ENCODE data around the gene MSRB1. TPM values are rescaled to one million over a fixed set of nuclear protein-coding genes. Genes with fewer than 3 reads are reported as not detected.

MSRB1 gene
- total and polyA plus RNA-seq, 7 donors = 44.2 to 83.4 (median 59.5) TPM

- Histone ChIP-seq H3K27me3 (ENCODE audit: insufficient read depth in 3 of 3, low read length in 2 of 3) (peaks cover 0 to 21% (median 16%) of the 10 kb centered on the region in 3 donors), H3K4me1 (peaks cover 24% of the 10 kb centered on the region), H3K9me3 (no peaks in the 10 kb centered on the region), H3K27ac (no peak overlapping the region), H3K4me3 (peak overlapping the region; percentile 93), H3K36me3 (ENCODE audit: insufficient read depth in 1 of 2, low read depth in 1 of 2) (peaks cover 4 to 24% of the 10 kb centered on the region in 2 donors)
- intact Hi-C loops (cut with DNase I) = no loop called here
- ATAC-seq (no peak), DNase-seq (no peak)
- WGBS, 3 donors = 91 to 96% (median 91%) methylated on average over 14 of the region's 14 CpGs
- TF ChIP-seq, protein P1, sequence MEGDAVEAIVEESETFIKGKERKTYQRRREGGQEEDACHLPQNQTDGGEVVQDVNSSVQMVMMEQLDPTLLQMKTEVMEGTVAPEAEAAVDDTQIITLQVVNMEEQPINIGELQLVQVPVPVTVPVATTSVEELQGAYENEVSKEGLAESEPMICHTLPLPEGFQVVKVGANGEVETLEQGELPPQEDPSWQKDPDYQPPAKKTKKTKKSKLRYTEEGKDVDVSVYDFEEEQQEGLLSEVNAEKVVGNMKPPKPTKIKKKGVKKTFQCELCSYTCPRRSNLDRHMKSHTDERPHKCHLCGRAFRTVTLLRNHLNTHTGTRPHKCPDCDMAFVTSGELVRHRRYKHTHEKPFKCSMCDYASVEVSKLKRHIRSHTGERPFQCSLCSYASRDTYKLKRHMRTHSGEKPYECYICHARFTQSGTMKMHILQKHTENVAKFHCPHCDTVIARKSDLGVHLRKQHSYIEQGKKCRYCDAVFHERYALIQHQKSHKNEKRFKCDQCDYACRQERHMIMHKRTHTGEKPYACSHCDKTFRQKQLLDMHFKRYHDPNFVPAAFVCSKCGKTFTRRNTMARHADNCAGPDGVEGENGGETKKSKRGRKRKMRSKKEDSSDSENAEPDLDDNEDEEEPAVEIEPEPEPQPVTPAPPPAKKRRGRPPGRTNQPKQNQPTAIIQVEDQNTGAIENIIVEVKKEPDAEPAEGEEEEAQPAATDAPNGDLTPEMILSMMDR (IDR thresholded peaks at IDR 0.05) = no peak
Observed at GRCh38 chr16:1985466-1986150, 42.6 kb upstream of the MSRB1 start.

- 9 to 12% (median 12%) methylated on average over 45 to 58 of the region's 58 CpGs for WGBS, 3 donors
- TF ChIP-seq, protein P1 (IDR thresholded peaks at IDR 0.05) = no peak
- peaks cover 4 to 24% of the 10 kb centered on the region in 2 donors for H3K36me3 ChIP-seq (ENCODE audit: insufficient read depth in 1 of 2, low read depth in 1 of 2)
- peak overlapping the region; percentile 67 for H3K27ac ChIP-seq
- ATAC-seq (peak in 3 of 4 donors; percentile 1 to 2 (median 1)), DNase-seq (peak in 1 of 2 donors; percentile 55)
- intact Hi-C loops (cut with DNase I) = no loop called here
- H3K4me1 ChIP-seq = peaks cover 32% of the 10 kb centered on the region
- H3K9me3 ChIP-seq = no peaks in the 10 kb centered on the region
- peaks cover 0 to 16% (median 12%) of the 10 kb centered on the region in 3 donors for H3K27me3 ChIP-seq (ENCODE audit: insufficient read depth in 3 of 3, low read length in 2 of 3)
- H3K4me3 ChIP-seq = peak overlapping the region; percentile 93
Observed at GRCh38 chr16:1984347-1985225, 41.6 kb upstream of the MSRB1 start.

GRCh38 chr16:1983544-1984346 is 40.7 kb upstream of the MSRB1 start, which contains the start of gene GFER:
Gene GFER, plus strand, starts transcription at chr16:1984193. Its CDS starts 26 bp downstream, at chr16:1984219.
- Histone ChIP-seq H3K27ac (peak within 1 kb of the TSS; percentile 67), H3K4me1 (peaks cover 32% of the 10 kb centered on the region), H3K27me3 (ENCODE audit: insufficient read depth in 3 of 3, low read length in 2 of 3) (peaks cover 0 to 8% (median 4%) of the 10 kb centered on the region in 3 donors), H3K36me3 (ENCODE audit: insufficient read depth in 1 of 2, low read depth in 1 of 2) (peaks cover 4 to 29% of the 10 kb centered on the region in 2 donors), H3K9me3 (no peaks in the 10 kb centered on the region), H3K4me3 (peak within 1 kb of the TSS; percentile 93)
- 0% methylated on average over 55 to 109 of the region's 109 CpGs for WGBS, 3 donors
- intact Hi-C loops (cut with DNase I) = no loop called here
- TF ChIP-seq, protein P1 (IDR thresholded peaks at IDR 0.05) = peak; percentile 41
- peak; percentile 89 to 92 (median 90) for ATAC-seq
- DNase-seq = peak; percentile 91 to 95

DNA sequence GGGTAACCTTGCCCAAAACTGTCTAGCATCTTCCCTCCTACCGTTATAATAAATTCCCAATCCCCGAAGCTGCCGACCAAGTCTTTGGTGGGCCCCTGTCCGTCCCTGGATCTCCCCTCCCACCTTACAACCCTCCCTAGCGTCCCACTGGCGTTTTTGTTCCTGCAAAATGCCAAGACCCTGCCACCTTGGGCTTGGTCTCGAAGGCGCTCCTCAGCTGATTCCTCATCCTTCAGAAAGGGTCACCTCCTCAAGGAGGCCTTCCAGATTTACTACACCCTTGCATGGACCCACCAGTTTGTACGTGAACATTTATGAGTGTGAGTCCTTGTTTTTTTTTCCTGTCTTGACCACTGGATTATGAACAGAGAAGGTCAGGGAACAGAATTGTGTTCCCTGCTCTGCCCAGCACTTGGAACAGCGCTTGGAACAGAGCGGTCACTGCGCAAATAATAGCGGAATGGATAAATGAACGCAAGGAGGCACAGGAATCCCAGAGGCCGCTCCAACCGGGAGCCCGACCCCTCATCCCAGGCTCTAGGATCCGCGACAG is 40.1 kb upstream of the MSRB1 start:
- no peak for DNase-seq
- H3K4me3 ChIP-seq = peak overlapping the region; percentile 93
- 33 to 39% (median 36%) methylated on average over 19 of the region's 19 CpGs for WGBS, 3 donors
- peaks cover 0 to 3% (median 0%) of the 10 kb centered on the region in 3 donors for H3K27me3 ChIP-seq (ENCODE audit: insufficient read depth in 3 of 3, low read length in 2 of 3)
- H3K9me3 ChIP-seq = no peaks in the 10 kb centered on the region
- H3K27ac ChIP-seq = peak overlapping the region; percentile 67
- ATAC-seq = no peak
- intact Hi-C loops (cut with DNase I) = no loop called here
- H3K36me3 ChIP-seq (ENCODE audit: insufficient read depth in 1 of 2, low read depth in 1 of 2) = peaks cover 8 to 36% of the 10 kb centered on the region in 2 donors
- TF ChIP-seq, protein P1 (IDR thresholded peaks at IDR 0.05) = no peak
- H3K4me1 ChIP-seq = peaks cover 32% of the 10 kb centered on the region

All from psoas muscle (tissue), 8 donors.